IgD-negative memory B cell (primary cell): ENCODE measurements around the gene NFX1. TPM values are rescaled to one million over a fixed set of nuclear protein-coding genes. Genes with fewer than 3 reads are reported as not detected.
A peak's percentile ranks its signal among the peaks of the same experiment; 100 is the strongest.
"Not testable (repeated sequence)": the region's sequence is repeated elsewhere in the genome, so short reads cannot be mapped to it uniquely, and the experiment has no call there.

Source experiments
- H3K27ac Mint-ChIP-seq, 3 donors: one replicate each; pipeline ENCODE4 v1.8.0; 2020 to 2022; ENCODE audit warnings: mild to moderate bottlenecking in 3 of 3, mixed read lengths in 3 of 3, moderate library complexity in 1 of 3
- H3K27me3 Mint-ChIP-seq: one replicate; pipeline ENCODE4 v1.8.0; 2021; ENCODE audit warnings: mixed read lengths
- H3K36me3 Mint-ChIP-seq: one replicate; pipeline ENCODE4 v1.8.0; 2020; ENCODE audit warnings: mild to moderate bottlenecking, mixed read lengths
- H3K4me1 Mint-ChIP-seq, 3 donors: one replicate each; pipeline ENCODE4 v1.8.0; 2020 to 2022; ENCODE audit warnings: mixed read lengths in 3 of 3, mild to moderate bottlenecking in 1 of 3
- H3K4me3 Mint-ChIP-seq, 4 donors: one replicate each; pipeline ENCODE4 v1.8.0; 2020 to 2022; ENCODE audit warnings: mild to moderate bottlenecking in 4 of 4, mixed read lengths in 4 of 4, moderate library complexity in 3 of 4
- H3K9me3 Mint-ChIP-seq, 3 donors: one replicate each; pipeline ENCODE4 v1.8.0; 2020 to 2021; ENCODE audit warnings: mixed read lengths in 3 of 3, mild to moderate bottlenecking in 1 of 3
- polyA plus RNA-seq: library from polyadenylated mRNA; unstranded; fragments of 300-500 nt; fragmentation: Illumina TruSeq; gene quantifications from one replicate; pipeline ENCODE4 v1.2.3, GENCODE V29; 2021

The NFX1 gene
- polyA plus RNA-seq, 1 donor from 2014 or later, result 57.9 TPM

DNA sequence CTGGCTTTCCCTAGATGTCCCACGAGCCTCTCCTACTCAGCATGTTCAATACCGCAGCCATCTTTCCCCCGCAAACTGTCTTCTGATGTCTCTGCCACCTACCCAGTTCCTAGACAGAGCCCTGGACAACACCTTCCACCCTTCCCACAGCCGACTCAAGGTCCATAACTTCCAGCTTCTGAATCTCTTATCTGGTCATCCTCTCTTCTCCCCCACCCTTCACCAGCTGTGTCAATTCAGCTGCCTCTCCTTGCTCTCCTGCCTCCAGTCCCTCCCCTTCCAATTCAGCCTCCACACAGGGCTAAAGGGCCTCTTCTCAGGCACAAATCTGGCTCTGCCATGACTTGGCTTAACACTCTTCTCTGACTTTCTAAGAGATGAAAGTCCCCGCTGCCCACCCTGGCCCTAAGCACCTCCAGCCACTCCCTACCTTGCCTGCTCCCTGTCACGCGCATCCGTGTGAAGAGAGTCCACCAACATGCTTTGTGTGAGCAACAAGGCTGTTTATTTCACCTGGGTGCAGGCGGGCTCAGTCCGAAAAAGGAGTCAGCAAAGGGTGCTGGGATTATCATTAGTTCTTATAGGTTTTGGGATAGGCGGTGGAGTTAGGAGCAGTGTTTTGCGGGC is 86.9 kb downstream of the NFX1 start:
- Mint-ChIP-seq H3K36me3 (peaks cover 8% of the 10 kb centered on the region), H3K4me3 (peak overlapping the region in 1 of 4 donors; percentile 25), H3K27me3 (no peaks in the 10 kb centered on the region), H3K9me3 (no peaks in the 10 kb centered on the region), H3K27ac (no peak overlapping the region), H3K4me1 (peaks cover 0 to 2% (median 0%) of the 10 kb centered on the region in 3 donors)

- no peak overlapping the region for H3K4me3 Mint-ChIP-seq
- no peaks in the 10 kb centered on the region for H3K9me3 Mint-ChIP-seq
- H3K27me3 Mint-ChIP-seq, result no peaks in the 10 kb centered on the region
- H3K36me3 Mint-ChIP-seq, result peaks cover 8% of the 10 kb centered on the region
- H3K4me1 Mint-ChIP-seq, result peaks cover 0 to 2% (median 0%) of the 10 kb centered on the region in 3 donors
- no peak overlapping the region for H3K27ac Mint-ChIP-seq
Measured at GRCh38 chr9:33378121-33378795, 87.9 kb downstream of the NFX1 start.

GRCh38 chr9:33379666-33380389 is 89.5 kb downstream of the NFX1 start:
- Mint-ChIP-seq H3K27me3 (no peaks in the 10 kb centered on the region), H3K4me3 (no peak overlapping the region), H3K36me3 (peaks cover 8% of the 10 kb centered on the region), H3K4me1 (peaks cover 0 to under 1% (median 0%) of the 10 kb centered on the region in 3 donors), H3K27ac (no peak overlapping the region), H3K9me3 (no peaks in the 10 kb centered on the region)

- H3K4me1 Mint-ChIP-seq, result no peaks in the 10 kb centered on the region
- H3K9me3 Mint-ChIP-seq, result no peaks in the 10 kb centered on the region
- no peaks in the 10 kb centered on the region for H3K27me3 Mint-ChIP-seq
- no peak overlapping the region for H3K4me3 Mint-ChIP-seq
- no peak overlapping the region for H3K27ac Mint-ChIP-seq
- H3K36me3 Mint-ChIP-seq, result peaks cover 8% of the 10 kb centered on the region
Measured at GRCh38 chr9:33380390-33381094, 90.2 kb downstream of the NFX1 start.

DNA sequence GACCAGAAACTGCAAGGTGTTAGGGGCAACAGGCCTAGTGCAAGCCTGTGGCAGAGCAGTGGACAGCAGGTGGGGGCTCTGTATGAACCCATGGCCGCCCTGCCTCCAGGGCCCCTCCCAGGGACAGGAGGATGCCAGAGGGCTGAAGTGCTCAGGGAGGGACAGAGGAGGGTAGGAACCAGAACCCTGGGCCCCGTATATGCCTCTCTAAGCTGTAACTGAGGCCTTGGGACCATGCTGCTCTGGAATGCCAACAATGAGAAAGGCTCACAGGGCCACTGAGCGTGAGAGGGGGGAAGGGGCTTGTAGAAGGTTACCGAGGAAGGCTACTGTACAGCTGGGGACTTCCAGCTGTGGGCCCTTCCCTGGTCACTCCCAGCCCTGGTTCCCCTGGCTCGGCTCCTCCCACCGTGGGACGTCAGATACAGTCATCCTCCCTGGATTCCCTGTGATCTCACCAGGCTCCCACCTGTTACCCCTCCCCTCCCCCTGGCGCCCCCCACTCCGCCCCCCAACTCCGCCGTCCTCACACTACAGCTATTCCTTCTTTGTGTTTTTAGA is 91.0 kb downstream of the NFX1 start:
- no peak overlapping the region for H3K4me3 Mint-ChIP-seq
- peaks cover 8% of the 10 kb centered on the region for H3K36me3 Mint-ChIP-seq
- no peaks in the 10 kb centered on the region for H3K27me3 Mint-ChIP-seq
- peak overlapping the region in 1 of 3 donors; percentile 7 for H3K27ac Mint-ChIP-seq
- H3K9me3 Mint-ChIP-seq, result no peaks in the 10 kb centered on the region
- no peaks in the 10 kb centered on the region for H3K4me1 Mint-ChIP-seq

- H3K9me3 Mint-ChIP-seq, H3K4me1 Mint-ChIP-seq, H3K36me3 Mint-ChIP-seq, H3K4me3 Mint-ChIP-seq, H3K27ac Mint-ChIP-seq, H3K27me3 Mint-ChIP-seq: not testable (repeated sequence)
Measured at GRCh38 chr9:33382397-33382796, 92.1 kb downstream of the NFX1 start.

- H3K4me1 Mint-ChIP-seq, H3K4me3 Mint-ChIP-seq, H3K27ac Mint-ChIP-seq, H3K36me3 Mint-ChIP-seq, H3K9me3 Mint-ChIP-seq, H3K27me3 Mint-ChIP-seq: not testable (repeated sequence)
Measured at GRCh38 chr9:33383396-33383795, 93.1 kb downstream of the NFX1 start.

GRCh38 chr9:33385536-33385935 is 95.2 kb downstream of the NFX1 start:
- not testable (repeated sequence) for H3K9me3 Mint-ChIP-seq, H3K27me3 Mint-ChIP-seq, H3K27ac Mint-ChIP-seq, H3K4me3 Mint-ChIP-seq, H3K36me3 Mint-ChIP-seq, H3K4me1 Mint-ChIP-seq

- H3K36me3 Mint-ChIP-seq, H3K4me1 Mint-ChIP-seq, H3K4me3 Mint-ChIP-seq, H3K27ac Mint-ChIP-seq, H3K27me3 Mint-ChIP-seq, H3K9me3 Mint-ChIP-seq: not testable (repeated sequence)
Measured at GRCh38 chr9:33385979-33386640, 95.8 kb downstream of the NFX1 start.

GRCh38 chr9:33386641-33386996 is 96.3 kb downstream of the NFX1 start:
- H3K9me3 Mint-ChIP-seq, H3K27me3 Mint-ChIP-seq, H3K27ac Mint-ChIP-seq, H3K4me3 Mint-ChIP-seq, H3K36me3 Mint-ChIP-seq, H3K4me1 Mint-ChIP-seq: not testable (repeated sequence)

GRCh38 chr9:33386998-33387397 is 96.7 kb downstream of the NFX1 start:
- not testable (repeated sequence) for H3K4me1 Mint-ChIP-seq, H3K27me3 Mint-ChIP-seq, H3K9me3 Mint-ChIP-seq, H3K4me3 Mint-ChIP-seq, H3K27ac Mint-ChIP-seq, H3K36me3 Mint-ChIP-seq

DNA sequence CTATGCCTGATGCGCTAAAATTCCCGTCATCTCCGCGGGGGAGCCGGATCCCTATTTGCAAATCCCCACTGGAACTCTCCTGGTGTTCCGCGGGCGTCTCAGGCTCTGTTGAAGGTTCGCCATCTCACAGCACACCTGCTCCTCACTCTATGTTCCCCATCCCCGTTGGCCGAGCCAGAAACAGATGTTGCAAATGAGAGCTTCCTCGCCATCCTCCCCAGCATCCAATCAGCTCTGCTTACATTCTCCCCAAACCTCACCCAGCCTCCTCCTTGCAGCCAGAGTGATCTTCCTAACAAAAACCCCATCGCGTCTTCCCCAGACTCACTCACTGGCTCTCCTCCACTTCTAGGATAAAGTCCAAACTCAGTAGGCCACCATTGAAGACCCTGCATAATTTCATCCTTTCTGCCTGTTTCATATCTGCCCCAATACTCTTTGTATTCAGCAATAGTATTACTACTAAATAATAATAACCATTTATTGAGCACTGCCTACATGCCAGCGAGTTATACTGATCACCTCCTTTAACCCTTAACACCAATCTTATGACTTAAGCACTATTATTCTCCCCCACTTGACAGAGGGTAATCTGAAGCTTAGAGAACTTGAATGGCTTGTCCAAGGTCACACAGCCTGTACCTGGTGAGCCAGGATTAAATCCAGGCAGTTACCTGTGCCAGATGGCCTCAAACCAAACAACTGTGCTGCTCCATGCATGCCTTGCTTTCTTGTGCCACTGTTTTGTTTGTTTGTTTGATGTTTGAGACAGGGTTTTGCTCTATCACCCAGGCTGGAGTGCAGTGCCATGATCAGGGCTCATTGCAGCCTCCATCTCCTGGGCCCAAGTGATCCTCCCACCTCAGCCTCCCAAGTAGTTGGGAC is 98.0 kb downstream of the NFX1 start:
- Mint-ChIP-seq H3K27me3 (peaks cover 4% of the 10 kb centered on the region), H3K36me3 (no peaks in the 10 kb centered on the region), H3K4me3 (no peak overlapping the region), H3K4me1 (no peaks in the 10 kb centered on the region), H3K9me3 (no peaks in the 10 kb centered on the region), H3K27ac (no peak overlapping the region)

GRCh38 chr9:33391111-33391771 is 100.9 kb downstream of the NFX1 start:
- not testable (repeated sequence) for H3K9me3 Mint-ChIP-seq

DNA sequence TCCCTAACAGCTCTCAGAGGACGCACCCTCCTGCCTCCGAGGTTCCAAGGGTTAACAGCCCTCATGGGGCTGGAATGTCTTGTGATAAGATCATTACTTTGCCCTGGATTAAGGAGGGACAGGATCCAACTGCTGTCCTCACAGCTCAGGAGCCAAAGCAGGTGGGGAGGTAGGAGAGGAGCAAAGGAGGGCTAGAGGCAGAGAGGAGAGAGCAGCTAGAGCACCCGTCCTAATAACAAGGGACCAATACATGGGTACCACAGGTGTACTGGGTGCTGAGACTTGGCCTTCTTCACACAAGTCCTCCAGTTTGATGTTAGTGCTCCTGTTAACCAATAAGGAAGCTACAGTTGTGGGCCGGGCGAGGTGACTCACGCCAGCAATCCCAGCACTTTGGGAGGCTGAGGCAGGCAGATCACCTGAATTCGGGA is 102.3 kb downstream of the NFX1 start:
- not testable (repeated sequence) for H3K9me3 Mint-ChIP-seq, H3K36me3 Mint-ChIP-seq, H3K27ac Mint-ChIP-seq, H3K4me3 Mint-ChIP-seq, H3K4me1 Mint-ChIP-seq, H3K27me3 Mint-ChIP-seq

More at GRCh38 chr9:33391111-33391771, 100.9 kb downstream of the NFX1 start:
- not testable (repeated sequence) for H3K36me3 Mint-ChIP-seq, H3K27me3 Mint-ChIP-seq, H3K4me3 Mint-ChIP-seq, H3K27ac Mint-ChIP-seq, H3K4me1 Mint-ChIP-seq
